Activated CD4-positive, alpha-beta memory T cell treated with anti-CD3 and anti-CD28 coated beads, Interleukin-2, amount 10 ng/mL, durations not matched to agents 7 days and 5 days (primary cell): ENCODE results near the gene FSTL4. TPM values are rescaled to one million over a fixed set of nuclear protein-coding genes. Genes with fewer than 3 reads are reported as not detected.

Experiments used
- CTCF ChIA-PET: fragments of 350-600 bp; sonication (Branson Sonifier 250); formaldehyde crosslinking; loops from one replicate; lab custom pipeline; 2021; ENCODE audit warnings: antibody characterized with exemption, inconsistent platforms; lab: Charles Lee
- POLR2A ChIA-PET: fragments of 350-600 bp; sonication (Branson Sonifier 250); formaldehyde crosslinking; loops from one replicate; lab custom pipeline; 2021; ENCODE audit warnings: antibody characterized with exemption; lab: Charles Lee
- DNase-seq: peaks from one replicate; pipeline ENCODE4 v3.0.0-alpha.2; 2020
- H3K27ac Mint-ChIP-seq: one replicate; pipeline ENCODE4 v1.8.0; 2021; ENCODE audit warnings: mild to moderate bottlenecking, mixed read lengths
- H3K27me3 Mint-ChIP-seq: one replicate; pipeline ENCODE4 v1.8.0; 2021; ENCODE audit warnings: mixed read lengths
- H3K36me3 Mint-ChIP-seq: one replicate; pipeline ENCODE4 v1.8.0; 2021; ENCODE audit warnings: low read depth, mixed read lengths
- H3K4me1 Mint-ChIP-seq: one replicate; pipeline ENCODE4 v1.8.0; 2021; ENCODE audit warnings: mixed read lengths
- H3K4me3 Mint-ChIP-seq: one replicate; pipeline ENCODE4 v1.8.0; 2021; ENCODE audit warnings: mild to moderate bottlenecking, mixed read lengths
- H3K9me3 Mint-ChIP-seq: one replicate; pipeline ENCODE4 v1.8.0; 2021; ENCODE audit warnings: mixed read lengths
- total RNA-seq, 2 experiments: library from RNA; stranded (reverse); gene quantifications; one replicate each; pipeline ENCODE4 v1.2.3, GENCODE V29; 2021

FSTL4 gene
- total RNA-seq, 2 experiments from 2014 or later: not detected

DNA sequence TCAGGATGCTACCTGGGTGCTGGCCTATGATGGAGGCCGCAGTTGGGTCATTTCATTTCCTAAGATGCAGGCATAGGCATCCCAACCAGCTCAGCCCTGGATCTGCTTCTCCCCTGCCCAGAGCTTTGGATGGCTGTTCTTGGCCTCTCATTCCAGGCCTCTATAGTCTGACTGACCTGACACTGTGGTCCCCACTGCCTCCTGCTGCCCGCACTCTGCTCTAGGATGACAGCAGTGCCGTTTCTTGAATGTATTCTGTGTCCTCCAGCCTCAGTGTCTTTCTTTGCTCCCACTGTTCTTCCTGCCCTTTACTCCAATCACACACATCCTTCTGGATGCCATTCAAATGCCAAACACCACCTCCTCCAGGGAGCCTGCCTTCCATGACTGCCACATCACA is 324.8 kb downstream of the FSTL4 start:
- Mint-ChIP-seq H3K27me3 (no peaks in the 10 kb centered on the region), H3K4me1 (no peaks in the 10 kb centered on the region), H3K36me3 (no peaks in the 10 kb centered on the region), H3K27ac (no peak overlapping the region), H3K9me3 (no peaks in the 10 kb centered on the region), H3K4me3 (no peak overlapping the region)
- ChIA-PET POLR2A (no interaction called here), CTCF (interaction anchor here (1.3 to 1.8 kb wide), 3 partner anchors 164 to 177 kb away, joined by 4 to 15 read pairs (median 4); no protein-coding TSS in a partner anchor)
- no peak for DNase-seq

- Mint-ChIP-seq H3K9me3 (no peaks in the 10 kb centered on the region), H3K27me3 (no peaks in the 10 kb centered on the region), H3K4me3 (no peak overlapping the region), H3K36me3 (no peaks in the 10 kb centered on the region), H3K27ac (no peak overlapping the region), H3K4me1 (no peaks in the 10 kb centered on the region)
- POLR2A ChIA-PET: no interaction called here
- no peak for DNase-seq
- CTCF ChIA-PET: interaction anchor here (1.3 to 1.8 kb wide), 2 partner anchors 174 to 176 kb away, joined by 4 to 15 read pairs; no protein-coding TSS in a partner anchor
Measured at GRCh38 chr5:133286483-133286882, 325.9 kb downstream of the FSTL4 start.

DNA sequence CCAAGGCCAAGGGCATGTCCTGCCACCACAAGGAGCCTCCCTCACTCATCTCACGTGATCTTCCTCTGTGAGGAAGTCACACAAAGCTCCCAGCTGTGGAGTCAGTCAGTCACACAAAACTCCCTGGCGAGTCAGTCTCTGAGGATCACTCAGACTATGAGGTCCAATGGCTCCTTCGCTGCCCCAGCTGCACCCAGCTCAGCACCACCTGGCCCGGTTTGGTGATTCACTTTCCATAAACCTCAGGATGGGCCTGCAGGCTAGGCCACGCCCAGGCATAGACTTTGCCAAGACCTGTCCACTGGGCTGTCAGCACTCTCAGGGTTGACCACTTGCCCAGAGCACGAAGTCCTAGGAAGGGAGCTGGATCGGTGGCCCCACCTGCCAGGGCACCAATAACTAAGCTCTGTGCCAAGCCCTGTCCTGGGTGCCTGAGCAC is 326.7 kb downstream of the FSTL4 start:
- Mint-ChIP-seq H3K27ac (no peak overlapping the region), H3K4me3 (no peak overlapping the region), H3K4me1 (no peaks in the 10 kb centered on the region), H3K27me3 (no peaks in the 10 kb centered on the region), H3K9me3 (no peaks in the 10 kb centered on the region), H3K36me3 (no peaks in the 10 kb centered on the region)
- CTCF ChIA-PET: no interaction called here
- POLR2A ChIA-PET: no interaction called here
- no peak for DNase-seq

- Mint-ChIP-seq H3K27ac (no peak overlapping the region), H3K4me1 (no peaks in the 10 kb centered on the region), H3K27me3 (no peaks in the 10 kb centered on the region), H3K9me3 (no peaks in the 10 kb centered on the region), H3K4me3 (no peak overlapping the region), H3K36me3 (no peaks in the 10 kb centered on the region)
- ChIA-PET CTCF (no interaction called here), POLR2A (no interaction called here)
- no peak for DNase-seq
Measured at GRCh38 chr5:133284306-133284705, 328.0 kb downstream of the FSTL4 start.

- Mint-ChIP-seq H3K4me1 (no peaks in the 10 kb centered on the region), H3K36me3 (no peaks in the 10 kb centered on the region), H3K9me3 (no peaks in the 10 kb centered on the region), H3K4me3 (no peak overlapping the region), H3K27ac (no peak overlapping the region), H3K27me3 (no peaks in the 10 kb centered on the region)
- CTCF ChIA-PET: no interaction called here
- DNase-seq: no peak
- POLR2A ChIA-PET: no interaction called here
Measured at GRCh38 chr5:133278317-133278716, 334.0 kb downstream of the FSTL4 start.

DNA sequence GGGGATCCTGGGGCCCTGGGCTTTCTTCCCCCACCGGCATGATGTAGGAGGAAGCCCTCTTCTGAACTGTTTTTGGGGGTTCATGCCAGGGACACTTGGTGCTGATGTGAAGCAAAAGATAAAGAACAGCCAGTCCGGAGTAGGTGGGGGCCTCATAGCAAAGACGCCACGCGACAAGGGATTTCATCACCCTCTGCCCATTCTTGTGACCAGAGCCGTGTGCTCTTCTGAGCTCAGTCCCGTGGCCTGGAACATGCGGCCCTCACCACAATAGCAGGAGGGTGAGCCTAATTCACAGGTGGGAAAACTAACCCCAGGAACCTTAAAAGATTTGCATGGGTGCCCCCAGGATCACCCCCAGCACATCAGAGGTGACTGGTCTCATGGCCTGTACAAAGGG is 334.6 kb downstream of the FSTL4 start:
- Mint-ChIP-seq H3K4me3 (no peak overlapping the region), H3K27me3 (no peaks in the 10 kb centered on the region), H3K36me3 (no peaks in the 10 kb centered on the region), H3K27ac (no peak overlapping the region), H3K9me3 (no peaks in the 10 kb centered on the region), H3K4me1 (no peaks in the 10 kb centered on the region)
- POLR2A ChIA-PET: no interaction called here
- CTCF ChIA-PET: no interaction called here
- no peak for DNase-seq

DNA sequence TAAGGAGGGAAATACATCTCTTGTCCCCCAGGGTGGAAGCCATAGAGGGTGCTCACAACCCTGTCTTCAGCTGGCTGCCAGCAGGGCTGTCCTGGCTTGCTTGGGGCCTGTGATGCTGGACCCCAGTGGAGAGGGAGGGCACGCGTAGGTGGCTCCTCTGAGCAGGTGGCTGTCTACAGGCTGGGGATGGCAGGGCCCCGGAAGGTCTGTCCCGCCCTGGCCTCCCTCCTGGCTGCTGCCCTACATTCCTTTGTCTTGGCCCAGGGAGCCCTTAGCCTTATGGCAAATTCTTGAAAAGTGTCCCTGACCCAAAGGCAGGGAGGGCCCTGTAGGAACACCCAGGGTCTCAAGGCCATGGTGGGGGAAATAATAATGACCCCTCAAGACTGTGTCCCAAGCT is 336.2 kb downstream of the FSTL4 start:
- Mint-ChIP-seq H3K4me1 (no peaks in the 10 kb centered on the region), H3K36me3 (no peaks in the 10 kb centered on the region), H3K4me3 (no peak overlapping the region), H3K27ac (no peak overlapping the region), H3K9me3 (no peaks in the 10 kb centered on the region), H3K27me3 (no peaks in the 10 kb centered on the region)
- ChIA-PET CTCF (no interaction called here), POLR2A (no interaction called here)
- no peak for DNase-seq

DNA sequence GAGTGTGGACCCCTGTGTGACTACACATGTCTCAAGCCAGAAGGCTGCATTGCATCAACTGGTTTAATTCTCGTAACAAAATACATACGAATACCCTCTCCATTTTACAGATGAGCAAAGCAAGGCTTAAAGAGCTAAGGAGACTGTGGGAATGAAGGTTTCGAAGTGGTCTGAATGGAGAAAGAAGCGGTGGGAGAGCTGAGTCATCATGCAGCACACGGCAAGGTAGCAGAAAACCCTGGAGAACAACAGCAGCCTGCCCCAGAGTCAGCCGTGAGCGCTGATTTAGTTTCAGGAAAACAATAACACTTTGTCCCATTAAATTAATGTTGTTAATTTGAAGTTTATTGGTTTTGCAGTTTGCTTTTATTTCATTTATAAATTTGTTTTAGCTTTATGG is 336.7 kb downstream of the FSTL4 start:
- H3K4me1 Mint-ChIP-seq: no peaks in the 10 kb centered on the region
- no peak overlapping the region for H3K27ac Mint-ChIP-seq
- no peaks in the 10 kb centered on the region for H3K27me3 Mint-ChIP-seq
- ChIA-PET CTCF (no interaction called here), POLR2A (no interaction called here)
- H3K4me3 Mint-ChIP-seq: no peak overlapping the region
- H3K9me3 Mint-ChIP-seq: no peaks in the 10 kb centered on the region
- no peaks in the 10 kb centered on the region for H3K36me3 Mint-ChIP-seq
- no peak for DNase-seq

- H3K9me3 Mint-ChIP-seq: no peaks in the 10 kb centered on the region
- no peaks in the 10 kb centered on the region for H3K36me3 Mint-ChIP-seq
- H3K4me3 Mint-ChIP-seq: no peak overlapping the region
- H3K27me3 Mint-ChIP-seq: no peaks in the 10 kb centered on the region
- no peak for DNase-seq
- CTCF ChIA-PET: no interaction called here
- POLR2A ChIA-PET: no interaction called here
- no peaks in the 10 kb centered on the region for H3K4me1 Mint-ChIP-seq
- no peak overlapping the region for H3K27ac Mint-ChIP-seq
Measured at GRCh38 chr5:133274597-133274935, 337.8 kb downstream of the FSTL4 start.

GRCh38 chr5:133273661-133274596 is 338.4 kb downstream of the FSTL4 start:
- H3K36me3 Mint-ChIP-seq: no peaks in the 10 kb centered on the region
- H3K27me3 Mint-ChIP-seq: no peaks in the 10 kb centered on the region
- no peak for DNase-seq
- no peak overlapping the region for H3K27ac Mint-ChIP-seq
- H3K9me3 Mint-ChIP-seq: no peaks in the 10 kb centered on the region
- ChIA-PET POLR2A (no interaction called here), CTCF (no interaction called here)
- H3K4me1 Mint-ChIP-seq: no peaks in the 10 kb centered on the region
- no peak overlapping the region for H3K4me3 Mint-ChIP-seq

DNA sequence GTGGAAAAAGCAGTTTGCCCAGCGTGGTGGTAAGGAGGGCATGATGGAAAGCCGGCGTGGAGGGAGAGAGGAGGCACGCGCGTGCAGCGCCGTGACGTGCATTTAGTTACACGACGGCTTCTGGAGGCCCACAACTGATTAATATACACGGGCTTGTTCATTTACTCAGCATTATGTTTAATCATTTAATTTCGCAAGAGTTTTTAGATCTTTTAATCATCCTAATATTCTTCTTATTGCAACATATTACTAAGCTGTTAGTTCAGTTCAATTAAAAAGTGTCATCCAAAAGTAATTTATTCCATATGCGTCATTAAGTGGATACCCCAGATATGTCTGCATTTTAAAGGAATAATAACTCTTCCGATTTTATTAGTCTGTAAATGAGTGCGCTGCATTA is 340.0 kb downstream of the FSTL4 start:
- Mint-ChIP-seq H3K4me1 (no peaks in the 10 kb centered on the region), H3K4me3 (no peak overlapping the region), H3K27ac (no peak overlapping the region), H3K9me3 (no peaks in the 10 kb centered on the region), H3K36me3 (no peaks in the 10 kb centered on the region), H3K27me3 (no peaks in the 10 kb centered on the region)
- CTCF ChIA-PET: no interaction called here
- POLR2A ChIA-PET: no interaction called here
- DNase-seq: no peak

DNA sequence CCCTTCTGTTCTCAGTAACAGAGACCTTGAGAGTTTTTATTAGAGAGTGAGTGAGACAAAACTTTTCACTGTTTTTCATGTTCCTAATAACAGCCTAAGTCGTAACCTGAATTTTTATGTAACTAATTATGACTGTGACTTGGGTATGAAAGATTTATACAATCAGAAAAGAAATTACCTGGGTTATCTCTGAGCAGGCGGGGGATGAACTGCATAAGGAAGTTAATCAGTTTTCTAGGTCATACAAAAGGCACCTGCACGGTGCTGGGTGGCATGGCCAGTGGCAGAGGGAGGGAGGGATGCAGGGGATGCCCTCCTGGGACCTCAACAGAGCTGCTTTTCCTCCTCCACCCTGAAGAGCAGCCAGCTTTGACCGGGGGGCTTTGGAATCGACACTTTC is 340.7 kb downstream of the FSTL4 start:
- DNase-seq: no peak
- no peaks in the 10 kb centered on the region for H3K27me3 Mint-ChIP-seq
- H3K36me3 Mint-ChIP-seq: no peaks in the 10 kb centered on the region
- ChIA-PET CTCF (no interaction called here), POLR2A (no interaction called here)
- no peak overlapping the region for H3K27ac Mint-ChIP-seq
- H3K9me3 Mint-ChIP-seq: no peaks in the 10 kb centered on the region
- no peaks in the 10 kb centered on the region for H3K4me1 Mint-ChIP-seq
- no peak overlapping the region for H3K4me3 Mint-ChIP-seq

GRCh38 chr5:133269691-133270090 is 342.6 kb downstream of the FSTL4 start:
- POLR2A ChIA-PET: no interaction called here
- no peak overlapping the region for H3K4me3 Mint-ChIP-seq
- no peak overlapping the region for H3K27ac Mint-ChIP-seq
- no peaks in the 10 kb centered on the region for H3K4me1 Mint-ChIP-seq
- no peak for DNase-seq
- H3K9me3 Mint-ChIP-seq: no peaks in the 10 kb centered on the region
- CTCF ChIA-PET: no interaction called here
- H3K36me3 Mint-ChIP-seq: no peaks in the 10 kb centered on the region
- H3K27me3 Mint-ChIP-seq: no peaks in the 10 kb centered on the region

DNA sequence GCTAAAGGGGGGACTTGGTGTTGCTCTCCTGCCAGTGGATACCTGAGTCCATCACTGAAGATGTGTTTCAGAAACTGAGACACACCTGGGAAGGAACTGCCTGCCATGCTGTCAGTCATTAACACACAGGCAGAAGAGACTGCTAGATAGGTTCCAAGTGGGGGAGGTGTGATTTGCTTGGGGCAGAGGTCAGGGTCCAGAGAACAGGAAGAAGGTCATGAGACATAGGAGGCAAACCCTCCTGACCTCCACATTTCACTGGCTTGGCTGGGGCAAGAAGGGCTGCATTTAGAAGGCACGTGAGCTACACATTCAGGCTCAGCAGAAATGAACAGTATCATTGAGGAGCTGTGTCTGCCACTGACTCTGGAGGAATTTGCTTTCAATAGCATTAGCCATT is 344.7 kb downstream of the FSTL4 start:
- ChIA-PET POLR2A (no interaction called here), CTCF (interaction anchor here (0.5 kb wide), 1 partner anchor 729 kb away, joined by 3 read pairs; no protein-coding TSS in a partner anchor)
- DNase-seq: no peak
- H3K27ac Mint-ChIP-seq: no peak overlapping the region
- peaks cover 4% of the 10 kb centered on the region for H3K27me3 Mint-ChIP-seq
- H3K36me3 Mint-ChIP-seq: no peaks in the 10 kb centered on the region
- H3K9me3 Mint-ChIP-seq: no peaks in the 10 kb centered on the region
- H3K4me3 Mint-ChIP-seq: no peak overlapping the region
- H3K4me1 Mint-ChIP-seq: no peaks in the 10 kb centered on the region
